ENCODE data around the gene MELTF.

MELTF gene

DNA sequence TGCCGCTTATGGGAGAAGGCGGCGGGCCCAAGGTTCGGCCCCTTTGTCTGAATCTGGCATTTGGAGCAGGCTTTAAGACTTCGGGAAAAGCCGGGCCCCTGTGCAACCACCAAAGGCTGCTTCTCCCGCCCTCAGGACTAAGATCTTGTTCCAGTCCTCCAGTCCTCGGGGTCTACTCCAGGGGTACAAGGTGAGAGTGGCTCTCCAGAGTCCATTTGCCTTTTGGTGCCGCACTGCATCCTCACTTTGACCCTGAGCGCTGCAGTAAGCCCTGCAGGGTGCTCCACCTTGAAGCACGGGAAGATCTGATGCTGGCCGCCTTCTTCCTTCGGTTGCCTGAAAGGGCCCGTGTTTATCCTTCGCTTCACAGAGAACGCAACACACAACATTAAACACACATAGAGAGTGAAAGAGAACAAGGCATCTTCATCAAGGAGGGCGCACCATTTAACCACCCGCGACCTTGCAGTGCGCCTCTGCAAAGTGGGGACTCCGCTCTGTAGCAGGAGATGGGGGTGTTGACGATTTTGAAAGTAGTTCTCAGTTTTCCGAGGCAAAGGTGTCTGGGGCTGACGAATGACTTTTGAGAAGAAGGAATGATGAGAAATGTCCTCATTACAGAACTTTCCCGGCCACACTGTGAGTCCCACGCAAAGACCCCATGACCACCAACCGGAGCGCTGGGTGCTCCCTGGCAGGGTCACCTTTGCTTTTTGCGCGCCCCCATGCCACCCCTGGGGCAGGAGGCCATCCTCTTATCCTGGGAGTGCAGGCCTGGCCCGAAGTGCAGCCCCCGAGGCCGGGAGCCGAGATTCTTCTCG lies 62.0 kb downstream of the MELTF start:
- DNase-seq, result no peak

GRCh38 chr3:196966526-196967401 lies 62.9 kb downstream of the MELTF start:
- DNase-seq, result no peak

GRCh38 chr3:196965804-196966173 lies 63.8 kb downstream of the MELTF start:
- DNase-seq, result no peak

DNA sequence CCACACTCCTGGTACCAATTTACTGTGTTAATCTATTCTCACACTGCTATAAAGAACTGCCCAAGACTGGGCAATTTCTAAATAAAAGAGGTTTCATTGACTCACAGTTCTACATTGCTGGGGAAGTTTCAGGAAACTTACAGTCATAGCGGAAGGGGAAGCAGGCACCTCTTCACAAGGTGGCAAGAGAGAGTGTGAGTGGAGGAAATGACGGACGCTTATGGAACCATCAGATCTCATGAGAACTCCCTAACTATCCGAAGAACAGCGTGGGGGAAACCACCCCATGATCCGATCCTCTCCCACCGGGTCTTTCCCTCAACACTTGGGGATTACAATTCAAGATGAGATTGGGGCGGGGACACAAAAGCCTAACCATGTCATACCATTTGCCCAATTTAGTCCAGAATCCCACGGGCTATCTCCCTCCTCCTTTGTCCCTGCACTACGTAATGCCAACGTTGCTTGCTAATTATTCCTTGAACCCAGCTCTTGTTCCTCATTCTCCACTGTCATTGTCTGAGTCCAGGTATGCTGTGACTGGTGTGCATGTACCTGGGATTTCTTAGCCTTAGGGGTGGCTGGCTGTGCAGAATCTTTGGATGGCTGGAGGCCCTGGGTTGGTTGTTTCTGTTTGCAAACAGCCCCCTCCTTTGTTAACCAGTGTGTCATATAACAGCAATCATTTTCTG lies 64.4 kb downstream of the MELTF start:
- no peak for DNase-seq

GRCh38 chr3:196963631-196963953 lies 66.0 kb downstream of the MELTF start:
- no peak for DNase-seq

- no peak for DNase-seq
Measured at GRCh38 chr3:196962930-196963630, 66.5 kb downstream of the MELTF start.

GRCh38 chr3:196962108-196962929 lies 67.3 kb downstream of the MELTF start:
- DNase-seq, result no peak

DNA sequence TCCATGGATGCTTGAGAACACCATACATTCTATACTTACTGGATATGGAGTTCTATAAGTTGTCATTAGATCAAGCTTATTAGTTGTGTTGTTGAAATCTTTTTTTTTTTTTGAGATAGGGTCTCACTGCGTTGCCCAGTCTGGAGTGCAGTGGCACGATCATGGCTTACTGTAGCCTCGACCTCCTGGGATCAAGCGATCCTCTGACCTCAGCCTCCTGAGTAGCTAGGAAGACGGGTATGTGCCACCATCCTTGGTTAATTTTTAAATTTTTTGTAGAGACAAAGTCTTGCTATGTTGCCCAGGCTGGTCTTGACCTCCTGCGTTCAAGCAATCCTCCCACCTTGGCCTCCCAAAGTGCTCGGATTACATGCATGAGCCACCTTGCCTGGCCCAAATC lies 74.8 kb downstream of the MELTF start:
- no peak for DNase-seq

All from activated CD8-positive, alpha-beta memory T cell treated with anti-CD3 and anti-CD28 coated beads, Interleukin-2, amount 50 U/mL, for 4 hours (primary cell).